GM19467 (cell line): Measurements from ENCODE around the gene SERPINA5.
"Not testable (repeated sequence)": the region's sequence is repeated elsewhere in the genome, so short reads cannot be mapped to it uniquely, and the experiment has no call there.

Experiments
- ATAC-seq: cut with Tn5 transposase; IDR thresholded peaks from one replicate; pipeline ENCODE4 v1.9.1; 2021; ENCODE audit warnings: mild to moderate bottlenecking, moderate library complexity; ENCODE audit not compliant: unreplicated experiment

SERPINA5 gene

DNA sequence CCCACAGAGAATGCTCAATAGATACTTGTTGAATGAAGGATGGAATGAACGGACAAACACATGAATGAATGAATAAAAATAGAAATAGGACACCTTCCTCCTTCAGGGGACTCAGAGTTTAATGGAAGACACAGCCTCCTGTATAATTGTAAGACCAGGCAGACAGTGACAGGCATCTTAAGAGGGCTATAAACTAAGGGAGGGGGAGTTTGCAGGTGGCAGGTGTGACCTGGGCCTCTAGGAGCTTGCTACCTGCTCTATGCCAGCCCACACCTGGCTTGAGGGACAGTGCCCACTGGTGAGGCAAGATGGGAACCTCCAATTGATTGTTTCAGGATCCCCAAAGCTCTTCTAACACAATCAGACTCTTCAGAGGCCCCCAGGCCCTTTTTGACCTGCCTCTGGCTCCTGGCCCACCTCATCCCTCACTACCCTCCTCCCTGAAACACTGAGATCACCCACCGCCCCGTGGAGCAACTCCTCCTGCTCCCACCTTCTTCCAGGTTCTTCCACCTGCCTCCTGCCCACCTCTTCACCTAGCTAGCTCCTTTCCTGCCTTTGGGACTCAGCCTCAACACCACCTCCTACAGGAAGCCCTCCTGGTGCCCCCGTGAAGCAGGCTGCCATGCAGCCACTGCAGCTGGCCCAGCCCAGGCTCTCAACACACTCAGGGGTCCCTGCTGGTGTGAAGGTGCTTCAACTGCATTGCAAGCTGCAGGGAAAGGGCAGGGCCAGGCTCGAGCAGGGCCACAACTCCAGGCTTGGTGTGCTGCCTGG lies 40.3 kb downstream of the SERPINA5 start:
- no peak for ATAC-seq

DNA sequence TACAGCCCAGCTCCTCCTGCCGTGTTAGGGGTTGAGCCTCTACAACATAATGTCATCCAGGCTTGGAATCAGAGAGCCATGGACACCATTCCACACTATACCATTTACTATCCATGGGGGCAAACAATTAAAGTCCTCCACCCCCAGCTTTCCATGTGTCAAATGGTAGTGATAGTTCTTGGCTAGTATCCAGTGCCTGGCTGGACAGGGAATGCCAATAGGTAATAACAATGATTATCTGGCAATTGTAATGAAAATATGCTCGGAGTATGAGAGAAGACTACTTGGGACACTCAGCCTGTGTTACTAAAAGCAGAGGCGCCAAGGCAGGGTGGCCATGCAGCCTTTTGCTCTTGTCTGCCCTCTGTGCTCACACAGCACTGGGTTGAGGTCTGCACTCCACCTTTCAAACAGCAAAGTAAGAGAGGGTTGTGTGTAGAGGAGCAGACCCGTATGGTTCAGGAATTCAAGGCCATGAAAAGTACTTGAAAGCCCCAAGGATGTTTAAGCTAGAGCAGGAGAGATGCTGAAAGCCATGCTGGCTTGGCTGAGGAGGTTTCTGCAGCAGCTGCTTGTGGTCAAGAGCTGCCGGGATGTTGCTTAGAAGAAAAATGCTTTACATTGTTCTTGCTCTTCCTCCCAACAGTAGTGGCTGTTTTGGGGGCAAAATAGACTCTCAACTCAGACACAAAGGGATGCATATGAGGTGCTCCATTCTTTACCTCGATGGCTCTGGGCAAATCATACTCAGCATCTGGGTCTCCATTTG lies 41.6 kb downstream of the SERPINA5 start:
- no peak for ATAC-seq

DNA sequence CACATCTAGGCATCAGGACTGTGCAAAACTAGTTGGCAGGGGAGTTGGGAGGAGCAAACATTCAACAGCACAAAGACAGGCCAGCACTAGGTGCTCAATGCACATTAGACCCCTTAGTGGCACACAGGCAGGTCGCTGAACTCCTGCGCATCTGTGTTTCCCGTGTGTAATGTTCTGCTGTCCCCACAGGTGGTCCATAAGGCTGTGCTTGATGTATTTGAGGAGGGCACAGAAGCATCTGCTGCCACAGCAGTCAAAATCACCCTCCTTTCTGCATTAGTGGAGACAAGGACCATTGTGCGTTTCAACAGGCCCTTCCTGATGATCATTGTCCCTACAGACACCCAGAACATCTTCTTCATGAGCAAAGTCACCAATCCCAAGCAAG lies 42.2 kb downstream of the SERPINA5 start:
- no peak for ATAC-seq

DNA sequence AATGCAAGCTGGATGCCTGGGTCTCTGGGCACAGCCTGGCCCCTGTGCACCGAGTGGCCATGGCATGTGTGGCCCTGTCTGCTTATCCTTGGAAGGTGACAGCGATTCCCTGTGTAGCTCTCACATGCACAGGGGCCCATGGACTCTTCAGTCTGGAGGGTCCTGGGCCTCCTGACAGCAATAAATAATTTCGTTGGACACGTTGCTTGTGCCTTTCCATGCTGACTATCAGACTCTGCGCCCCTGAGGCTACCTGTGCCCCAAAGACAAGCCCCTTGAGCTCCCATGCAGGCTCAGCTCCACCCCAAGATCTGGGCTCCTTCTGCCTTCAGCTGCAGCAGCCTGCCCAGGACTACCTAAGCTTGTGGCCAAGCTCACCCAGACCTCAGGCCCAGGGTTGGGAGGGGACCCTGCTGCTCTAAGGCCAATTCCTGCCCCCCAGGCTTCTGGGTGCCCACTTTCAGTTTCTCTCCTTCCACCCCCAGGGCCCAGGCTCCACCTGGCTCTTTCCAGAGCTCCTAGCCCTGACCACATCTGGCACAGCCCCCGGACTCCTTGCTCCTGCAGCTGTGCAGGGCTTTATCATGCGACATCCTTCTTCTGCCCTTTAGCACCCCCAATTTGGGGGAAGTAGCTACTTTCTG lies 42.8 kb downstream of the SERPINA5 start:
- no peak for ATAC-seq

DNA sequence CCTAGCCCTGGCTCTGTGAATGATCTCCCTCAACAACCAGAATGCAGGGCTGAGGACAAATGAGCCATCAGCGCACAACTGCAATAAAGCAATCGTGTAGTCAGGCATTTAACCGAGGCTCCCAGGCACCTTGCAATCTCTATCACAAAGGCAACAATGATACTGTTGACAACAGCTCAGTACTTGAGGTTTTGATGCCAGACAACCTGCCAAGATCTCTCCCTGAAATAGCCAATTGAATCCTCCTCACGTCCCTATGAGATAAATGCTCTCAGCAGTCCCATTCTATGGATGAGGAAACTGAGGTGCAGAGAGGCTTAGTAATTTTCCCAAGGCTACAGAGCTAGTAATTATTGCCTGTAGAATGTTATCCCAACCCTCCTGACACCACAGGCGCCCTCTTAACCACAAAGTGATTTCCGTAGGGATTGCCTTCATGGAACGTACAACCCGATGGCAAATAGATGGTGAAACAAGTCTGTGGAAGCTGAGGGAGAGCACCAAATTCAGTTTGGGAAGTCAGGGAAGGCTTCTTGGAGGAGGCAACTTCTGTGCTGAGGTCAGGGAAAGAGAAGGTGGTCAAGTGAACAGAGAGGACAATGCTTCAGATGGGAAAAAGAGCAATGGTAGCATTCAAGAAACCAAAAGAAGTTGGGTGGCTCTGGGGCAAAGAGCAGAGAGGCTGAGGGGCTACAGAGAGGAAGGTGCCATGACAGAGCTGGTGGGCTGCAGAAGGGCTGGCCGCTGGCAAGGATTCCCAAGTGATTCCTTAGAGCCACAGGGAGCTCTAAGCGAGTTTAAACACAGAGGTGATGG lies 43.5 kb downstream of the SERPINA5 start:
- ATAC-seq = no peak

DNA sequence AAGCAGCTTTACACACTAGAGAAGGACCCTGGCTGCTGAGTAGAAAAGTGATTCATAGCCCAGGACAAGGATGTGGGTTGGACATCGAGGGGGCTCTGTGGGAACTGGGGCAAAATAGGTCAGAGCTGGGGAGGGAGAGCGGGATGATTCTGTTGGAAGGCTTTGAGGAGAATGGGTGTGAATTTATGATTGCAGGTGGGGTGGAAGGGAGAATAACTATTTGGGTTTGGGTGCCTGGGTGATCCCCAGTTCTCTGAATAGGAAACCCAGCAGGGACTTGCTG lies 44.1 kb downstream of the SERPINA5 start:
- ATAC-seq = no peak

DNA sequence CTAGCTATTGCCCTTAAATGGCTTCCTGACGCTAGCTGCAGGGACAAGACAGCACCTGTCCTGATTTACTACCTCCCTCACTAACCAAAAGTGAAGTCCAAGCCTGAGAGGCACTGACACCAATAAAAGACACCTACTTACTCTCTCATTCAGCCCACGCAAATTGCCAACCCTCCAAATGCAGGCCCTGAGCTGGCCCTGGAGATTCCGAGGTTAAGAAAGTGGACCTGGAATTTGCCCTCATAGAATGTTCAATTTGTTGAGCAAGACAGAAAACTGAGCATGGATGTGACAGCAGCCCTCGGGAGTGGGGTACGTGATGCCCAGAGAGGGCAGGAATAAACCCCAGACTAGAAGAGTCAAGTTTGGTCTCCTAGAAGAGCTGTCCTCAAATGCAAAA lies 47.4 kb downstream of the SERPINA5 start:
- ATAC-seq = no peak

DNA sequence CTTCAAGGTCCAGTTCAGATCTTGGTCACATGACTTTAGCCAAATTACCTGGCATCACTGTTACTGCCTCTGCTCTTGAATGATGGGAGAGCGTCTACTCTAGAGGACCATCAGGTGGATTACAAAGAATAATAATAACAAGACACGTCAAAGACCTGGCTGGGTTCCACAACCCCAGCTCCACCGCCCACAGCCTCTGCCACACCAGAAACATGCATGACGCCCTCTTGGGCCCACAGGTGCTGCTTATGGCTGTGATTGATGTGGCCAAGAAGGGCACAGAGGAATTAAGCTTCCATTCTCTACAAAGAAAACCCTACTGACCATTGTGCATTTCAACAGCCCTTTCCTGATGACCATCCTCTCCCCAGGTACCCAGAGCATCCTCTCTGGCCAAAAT lies 49.2 kb downstream of the SERPINA5 start:
- no peak for ATAC-seq

DNA sequence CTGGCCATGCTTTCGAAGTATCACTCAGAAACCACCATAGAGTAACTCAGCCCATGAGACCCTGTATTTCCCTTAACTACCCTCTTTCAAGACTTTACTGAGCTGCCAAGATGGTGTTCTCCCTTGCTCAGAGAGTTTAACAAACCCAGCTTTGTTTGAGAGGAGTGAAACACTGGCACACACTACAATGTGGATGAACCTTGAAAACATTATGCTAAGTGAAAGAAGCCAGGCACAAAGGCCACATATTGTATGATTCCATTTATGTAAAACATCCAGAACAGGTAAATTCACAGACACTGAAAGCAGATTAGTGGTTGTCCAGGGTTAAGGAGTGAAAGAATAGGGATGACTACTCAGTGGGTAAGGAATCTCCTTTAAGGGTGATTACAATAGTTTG lies 49.8 kb downstream of the SERPINA5 start:
- no peak for ATAC-seq

DNA sequence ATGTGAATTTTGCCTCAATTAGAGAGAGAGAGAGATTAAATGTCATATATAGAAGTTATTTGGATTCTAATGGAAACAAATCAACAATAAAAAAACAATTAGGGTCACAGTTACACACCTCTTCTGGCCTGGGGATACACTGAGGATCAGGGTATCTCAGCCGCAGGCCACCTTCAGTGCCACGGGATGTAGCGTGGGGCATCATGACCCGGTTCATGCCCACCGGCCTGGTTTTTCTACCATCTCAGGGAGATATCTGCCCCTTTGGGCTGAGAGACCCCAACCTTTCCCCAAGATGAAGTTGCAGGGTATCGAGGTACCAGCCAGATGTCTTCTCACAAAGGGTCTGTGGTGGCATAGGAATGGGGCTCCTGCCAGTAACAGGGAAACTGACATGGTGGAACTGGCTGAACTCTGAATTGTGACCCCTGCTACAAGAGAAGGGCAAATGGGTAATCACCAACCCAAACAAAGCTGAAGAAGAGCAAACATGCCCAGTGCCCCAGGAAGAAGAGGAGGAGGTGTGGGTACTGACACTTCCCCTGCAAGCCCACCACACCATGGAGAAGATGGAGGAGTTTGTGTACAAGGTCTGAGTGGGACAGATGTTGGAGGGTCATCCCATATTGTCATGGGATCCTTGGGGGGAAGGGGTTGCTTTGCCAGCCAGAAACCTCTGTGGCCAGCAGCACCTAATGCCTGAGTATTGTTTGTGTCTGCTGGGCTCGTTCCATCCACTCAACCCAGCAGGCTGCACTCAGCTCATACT lies 50.5 kb downstream of the SERPINA5 start:
- no peak for ATAC-seq

DNA sequence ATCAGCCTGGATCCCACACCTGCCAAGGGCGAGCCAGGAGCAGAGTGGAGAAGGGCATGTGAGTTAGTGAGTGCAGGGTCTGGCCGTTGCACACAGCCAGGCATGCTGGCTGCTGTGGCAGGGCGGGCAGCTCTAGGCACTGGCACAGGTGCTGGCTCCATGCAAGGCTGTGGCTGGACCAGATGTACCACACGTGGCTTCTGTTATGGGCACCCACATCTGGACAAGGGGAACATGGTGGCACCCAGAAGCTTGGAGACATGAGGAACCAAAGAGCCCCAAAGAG lies 51.0 kb downstream of the SERPINA5 start:
- no peak for ATAC-seq

DNA sequence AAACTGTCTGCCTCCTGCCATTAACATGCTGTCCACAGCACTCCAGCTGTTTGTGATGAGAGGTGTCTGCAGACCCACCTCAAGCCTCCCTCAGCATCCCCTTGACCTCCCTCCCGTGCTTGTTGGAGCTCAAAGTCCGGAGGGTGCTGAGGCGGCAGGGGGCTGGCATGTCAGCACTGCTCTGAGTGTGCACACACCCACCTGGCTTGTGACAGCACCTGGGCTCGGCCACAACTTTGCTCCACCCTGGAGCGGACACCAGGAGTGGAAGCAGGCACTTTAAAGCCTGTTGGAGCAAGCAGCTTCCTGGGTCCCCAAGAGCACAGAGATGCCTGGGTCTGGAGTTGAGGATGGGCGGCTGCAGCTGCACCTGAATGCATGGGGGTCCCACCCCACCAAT lies 51.9 kb downstream of the SERPINA5 start:
- no peak for ATAC-seq

DNA sequence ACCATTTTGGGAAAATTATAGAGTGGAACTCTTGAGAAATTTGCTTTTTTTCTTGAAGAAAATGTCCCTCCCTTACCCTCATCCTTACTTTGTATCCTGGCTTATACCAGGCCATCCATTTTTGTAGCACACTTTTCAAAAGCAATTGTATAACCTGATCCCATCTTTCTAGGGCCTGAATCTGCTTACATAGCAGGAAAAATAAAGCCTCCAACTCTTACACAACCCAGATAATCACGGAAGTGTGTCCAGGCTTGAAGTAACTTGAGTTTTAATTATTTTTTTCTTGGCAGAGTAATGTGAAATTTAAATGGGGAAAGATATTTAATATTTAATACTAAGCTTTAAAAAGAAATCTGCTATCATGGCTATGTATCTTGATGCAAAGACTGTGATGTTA lies 53.9 kb downstream of the SERPINA5 start:
- ATAC-seq = no peak

DNA sequence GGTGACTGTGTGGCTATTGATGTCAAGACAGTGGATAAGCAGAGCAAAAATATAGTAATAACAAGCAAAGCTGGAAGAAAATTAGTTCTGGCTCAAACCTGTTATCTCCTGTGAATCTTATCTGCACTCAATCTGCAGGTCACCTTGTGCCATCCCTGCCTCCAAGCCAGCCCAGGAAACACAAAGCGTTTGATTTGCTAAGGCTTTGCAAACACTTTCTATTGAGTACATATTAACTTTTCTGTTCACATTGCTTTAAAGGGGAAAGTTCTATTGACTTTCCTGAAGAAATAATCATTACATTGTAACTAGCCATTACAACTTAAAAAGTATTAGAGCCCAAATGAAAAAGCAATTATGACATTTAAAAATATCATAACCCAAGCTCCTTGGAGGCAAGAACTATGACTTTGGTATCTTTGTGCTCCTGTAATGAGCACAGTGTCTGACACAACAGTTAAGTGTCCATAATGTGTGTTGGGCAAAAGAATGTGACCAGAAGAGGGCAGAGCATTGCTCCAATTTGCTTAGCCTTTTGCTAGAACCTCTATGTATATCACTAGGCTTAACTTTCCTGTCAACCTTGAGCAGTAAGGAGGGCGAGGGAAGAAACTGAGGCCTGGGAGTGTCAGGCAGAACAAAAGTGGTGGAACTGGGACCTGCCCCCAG lies 55.7 kb downstream of the SERPINA5 start:
- ATAC-seq = no peak

DNA sequence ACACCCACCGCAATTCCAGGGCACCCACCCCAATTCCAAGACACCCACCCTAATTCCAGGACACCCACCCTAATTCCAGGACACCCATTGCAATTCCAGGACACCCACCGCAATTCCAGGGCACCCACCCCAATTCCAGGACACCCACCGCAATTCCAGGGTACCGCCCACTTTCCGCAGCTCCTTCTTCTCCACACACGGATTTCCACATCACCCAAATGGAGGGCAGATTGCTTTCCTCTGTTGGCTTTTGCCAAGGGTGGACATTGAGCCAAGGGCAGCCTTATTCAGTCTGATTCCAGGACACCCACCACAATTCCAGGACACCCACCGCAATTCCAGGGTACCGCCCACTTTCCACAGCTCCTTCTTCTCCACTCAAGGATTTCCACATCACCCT lies 56.6 kb downstream of the SERPINA5 start:
- not testable (repeated sequence) for ATAC-seq

DNA sequence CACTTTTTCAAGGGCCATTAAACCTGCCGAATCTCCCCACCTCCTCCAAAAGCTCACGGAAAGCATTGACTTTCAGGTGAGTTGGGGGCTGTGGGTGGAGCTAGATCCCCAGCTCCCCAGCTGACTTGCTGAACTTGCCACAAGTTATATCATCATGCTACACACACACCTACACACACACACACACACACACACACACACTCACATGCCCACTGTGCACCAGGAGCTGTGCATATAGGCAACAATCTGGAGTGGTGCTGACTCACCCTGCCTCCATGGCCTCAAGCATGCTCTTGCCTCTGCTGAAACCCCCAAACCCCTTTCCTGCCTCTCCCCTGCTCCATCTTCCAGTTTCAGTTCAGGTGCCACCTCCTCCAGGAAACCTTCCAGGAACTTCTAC lies 57.1 kb downstream of the SERPINA5 start:
- no peak for ATAC-seq

DNA sequence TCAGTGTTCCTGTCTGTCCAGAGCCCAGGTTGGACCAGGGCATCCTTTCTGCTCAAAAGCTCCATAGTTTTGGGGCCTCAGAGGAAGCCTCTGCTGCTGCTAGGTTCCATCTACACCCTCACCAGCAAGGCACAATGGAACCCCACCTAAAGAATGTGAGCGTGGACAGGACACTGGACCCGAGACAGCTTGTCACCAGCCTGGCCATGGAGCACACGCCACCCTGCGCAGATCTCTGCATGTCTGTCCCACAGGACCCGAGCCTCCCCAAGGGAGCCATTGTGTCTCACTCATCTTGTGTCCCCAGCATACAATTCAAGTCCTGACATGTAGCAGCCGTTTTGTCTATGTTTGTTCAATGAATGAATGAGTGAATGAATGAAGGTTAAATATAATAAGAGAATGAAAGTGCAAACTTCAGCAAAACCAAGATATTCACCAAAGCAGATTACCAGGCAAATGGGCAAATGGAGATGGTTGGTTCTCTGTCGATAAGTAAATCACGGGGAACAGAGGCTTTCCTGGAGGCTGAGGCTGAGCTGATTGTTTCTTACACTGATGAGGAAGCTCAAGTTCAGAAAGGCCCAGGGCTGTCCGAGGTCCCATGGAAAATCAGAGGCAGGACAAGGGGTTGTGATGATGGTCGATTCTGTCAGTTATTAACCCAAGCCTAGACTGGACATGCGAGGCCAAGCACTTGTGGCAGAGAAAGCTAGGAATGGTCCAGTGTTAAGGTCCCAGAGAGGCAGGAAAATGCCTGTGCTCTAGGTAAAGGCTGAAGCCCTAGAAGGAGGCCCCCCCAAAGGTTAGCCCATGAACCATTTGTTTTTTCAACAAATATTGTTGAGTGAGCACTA lies 58.0 kb downstream of the SERPINA5 start:
- ATAC-seq = no peak

DNA sequence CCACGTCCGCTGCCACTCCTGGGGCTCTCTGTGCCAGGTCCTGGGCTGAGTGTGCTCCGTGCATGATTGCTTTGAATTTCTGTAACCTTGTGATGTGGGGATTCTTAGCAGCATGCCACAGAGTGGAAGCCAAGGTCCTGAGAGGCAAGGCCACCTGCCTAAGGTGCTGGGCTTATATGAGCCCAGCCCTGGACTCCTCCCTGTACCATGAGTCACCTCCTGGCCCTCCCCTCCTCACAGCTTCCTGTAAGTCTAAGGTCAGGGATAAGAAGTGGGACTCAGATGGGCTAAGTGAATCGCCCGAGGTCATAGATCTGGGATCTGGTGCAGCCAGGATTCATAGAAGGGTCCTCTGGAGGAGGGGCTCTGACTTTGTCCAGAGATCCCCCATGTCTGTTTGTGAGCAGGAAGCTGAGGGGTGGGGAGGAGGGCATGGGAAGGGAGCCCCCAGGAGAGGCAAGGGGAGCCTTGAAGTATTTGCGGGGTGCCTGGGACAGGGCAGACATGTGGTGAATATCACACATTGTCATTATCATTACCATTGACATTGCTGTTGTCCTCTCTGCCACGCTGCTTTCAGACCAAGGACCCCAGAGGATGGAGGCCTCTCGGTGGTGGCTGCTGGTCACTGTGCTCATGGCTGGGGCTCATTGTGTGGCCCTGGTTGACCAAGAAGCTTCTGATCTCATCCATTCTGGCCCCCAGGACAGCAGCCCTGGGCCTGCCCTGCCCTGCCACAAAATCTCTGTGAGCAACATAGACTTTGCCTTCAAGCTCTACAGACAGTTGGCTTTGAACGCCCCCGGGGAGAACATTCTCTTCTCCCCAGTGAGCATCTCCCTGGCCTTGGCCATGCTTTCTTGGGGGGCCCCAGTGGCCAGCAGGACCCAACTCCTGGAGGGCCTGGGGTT lies 59.8 kb downstream of the SERPINA5 start:
- ATAC-seq = no peak

DNA sequence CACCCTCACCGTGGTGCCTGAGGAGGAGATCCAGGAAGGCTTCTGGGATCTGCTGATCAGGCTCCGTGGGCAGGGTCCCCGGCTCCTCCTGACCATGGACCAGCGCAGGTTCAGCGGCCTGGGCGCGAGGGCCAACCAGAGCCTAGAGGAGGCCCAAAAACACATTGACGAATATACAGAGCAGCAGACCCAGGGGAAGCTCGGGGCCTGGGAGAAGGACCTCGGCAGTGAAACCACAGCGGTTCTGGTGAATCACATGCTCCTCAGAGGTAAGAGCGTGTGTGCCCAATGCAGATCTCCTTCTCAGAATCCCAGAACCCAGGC lies 60.4 kb downstream of the SERPINA5 start:
- no peak for ATAC-seq
